ENCODE data around the gene GPC6.

- TF ChIP-seq POLR2A (IDR thresholded peaks at IDR 0.05; ENCODE audit: extremely low read depth, insufficient read length): no peak
- TF ChIP-seq CTCF (IDR thresholded peaks at IDR 0.05; ENCODE audit: low read depth, low read length): no peak
- TF ChIP-seq MAX (IDR thresholded peaks at IDR 0.05; ENCODE audit: low read depth, low read length): no peak
Measured at GRCh38 chr13:93750676-93751075, 524.1 kb downstream of the GPC6 start.

Data from NB4 (cell line).